Activated CD4-positive, alpha-beta memory T cell treated with anti-CD3 and anti-CD28 coated beads for 36 hours (primary cell): ENCODE measurements around the gene NFATC3. TPM values are rescaled to one million over a fixed set of nuclear protein-coding genes. Genes with fewer than 3 reads are reported as not detected.

Experiments used
- CTCF ChIA-PET: fragments of 350-600 bp; sonication (Branson Sonifier 250); formaldehyde crosslinking; loops from one replicate; lab custom pipeline; 2021; ENCODE audit warnings: antibody characterized with exemption, inconsistent platforms; lab: Charles Lee
- POLR2A ChIA-PET: fragments of 350-600 bp; sonication (Branson Sonifier 250); formaldehyde crosslinking; loops from one replicate; lab custom pipeline; 2021; ENCODE audit warnings: antibody characterized with exemption; lab: Charles Lee
- DNase-seq: peaks from one replicate; pipeline ENCODE4 v3.0.0-alpha.2; 2020
- H3K27ac Mint-ChIP-seq: one replicate; pipeline ENCODE4 v1.8.0; 2021; ENCODE audit warnings: mixed read lengths
- H3K27me3 Mint-ChIP-seq: one replicate; pipeline ENCODE4 v1.8.0; 2021; ENCODE audit warnings: mixed read lengths
- H3K36me3 Mint-ChIP-seq: one replicate; pipeline ENCODE4 v1.8.0; 2021; ENCODE audit warnings: mixed read lengths
- H3K4me1 Mint-ChIP-seq: one replicate; pipeline ENCODE4 v1.8.0; 2021; ENCODE audit warnings: low read depth, mixed read lengths
- H3K4me3 Mint-ChIP-seq: one replicate; pipeline ENCODE4 v1.8.0; 2021; ENCODE audit warnings: mild to moderate bottlenecking, mixed read lengths
- H3K9me3 Mint-ChIP-seq: one replicate; pipeline ENCODE4 v1.8.0; 2021; ENCODE audit warnings: mixed read lengths
- intact Hi-C: fragments of 100-400 bp; cut with micrococcal nuclease; formaldehyde crosslinking; loops from one replicate; pipeline ENCODE4 v1.15.1; 2023
- total RNA-seq, 2 experiments: library from RNA; stranded (reverse); gene quantifications; one replicate each; pipeline ENCODE4 v1.2.3, GENCODE V29; 2021

The NFATC3 gene
- total RNA-seq, 2 experiments from 2014 or later: 83.4 to 85.2 TPM

- H3K27me3 Mint-ChIP-seq: no peaks in the 10 kb centered on the region
- peaks cover 26% of the 10 kb centered on the region for H3K4me1 Mint-ChIP-seq
- H3K4me3 Mint-ChIP-seq: no peak overlapping the region
- H3K9me3 Mint-ChIP-seq: no peaks in the 10 kb centered on the region
- H3K27ac Mint-ChIP-seq: no peak overlapping the region
- H3K36me3 Mint-ChIP-seq: peaks cover 3% of the 10 kb centered on the region
- intact Hi-C loops: no loop called here
- no peak for DNase-seq
- ChIA-PET CTCF (interaction anchor here (1.1 kb wide), 1 partner anchor 30 kb away, joined by 5 read pairs; the partner anchor contains the start of gene SLC7A6), POLR2A (interaction anchor here (0.6 kb wide), 1 partner anchor 14 kb away, joined by 5 read pairs; no protein-coding TSS in a partner anchor)
These were observed 148.6 kb downstream of the NFATC3 start for GRCh38 chr16:68233835-68234187.

GRCh38 chr16:68234188-68235107, 149.3 kb downstream of the NFATC3 start:
- H3K27me3 Mint-ChIP-seq: no peaks in the 10 kb centered on the region
- POLR2A ChIA-PET: interaction anchor here (0.6 kb wide), 1 partner anchor 14 kb away, joined by 5 read pairs; no protein-coding TSS in a partner anchor

GRCh38 chr16:68235108-68235886, 150.1 kb downstream of the NFATC3 start:
- Mint-ChIP-seq H3K36me3 (no peaks in the 10 kb centered on the region), H3K9me3 (no peaks in the 10 kb centered on the region), H3K27ac (no peak overlapping the region), H3K27me3 (no peaks in the 10 kb centered on the region), H3K4me3 (no peak overlapping the region), H3K4me1 (peaks cover 28% of the 10 kb centered on the region)
- ChIA-PET CTCF (interaction anchor here (0.8 to 3.8 kb wide), 2 partner anchors 21 to 29 kb away, joined by 3 to 23 read pairs; partner anchors contain the start of gene SLC7A6), POLR2A (no interaction called here)
- intact Hi-C loops: no loop called here
- no peak for DNase-seq

More at GRCh38 chr16:68234188-68235107, 149.3 kb downstream of the NFATC3 start:
- Mint-ChIP-seq H3K4me3 (peak overlapping the region; percentile 2), H3K4me1 (peaks cover 24% of the 10 kb centered on the region), H3K27ac (no peak overlapping the region), H3K9me3 (no peaks in the 10 kb centered on the region), H3K36me3 (no peaks in the 10 kb centered on the region)
- no peak for DNase-seq
- intact Hi-C loops: no loop called here
- CTCF ChIA-PET: interaction anchor here (0.8 to 1.1 kb wide), 2 partner anchors 20 to 30 kb away, joined by 3 to 5 read pairs; partner anchors contain the start of gene SLC7A6

- Mint-ChIP-seq H3K4me3 (peak within 1 kb of the TSS; percentile 91), H3K9me3 (no peaks in the 10 kb centered on the region), H3K27ac (peak within 1 kb of the TSS; percentile 66), H3K4me1 (peaks cover 28% of the 10 kb centered on the region), H3K27me3 (no peaks in the 10 kb centered on the region), H3K36me3 (no peaks in the 10 kb centered on the region)
- intact Hi-C loops: no loop called here
- CTCF ChIA-PET: interaction anchor here (3.8 kb wide), 1 partner anchor 28 kb away, joined by 23 read pairs; the partner anchor contains the start of gene SLC7A6
- POLR2A ChIA-PET: no interaction called here
- no peak for DNase-seq
These were observed 150.6 kb downstream of the NFATC3 start, which contains the start of gene ESRP2 for GRCh38 chr16:68235887-68236136. TSS of gene ESRP2 (minus strand) at chr16:68236127. CDS start at chr16:68236045, 82 bp downstream.

- Mint-ChIP-seq H3K9me3 (no peaks in the 10 kb centered on the region), H3K4me1 (peaks cover 28% of the 10 kb centered on the region), H3K4me3 (peak overlapping the region; percentile 91), H3K27ac (peak overlapping the region; percentile 66), H3K36me3 (no peaks in the 10 kb centered on the region), H3K27me3 (no peaks in the 10 kb centered on the region)
- POLR2A ChIA-PET: interaction anchor here (0.8 to 1.4 kb wide), 3 partner anchors 28 to 151 kb away, joined by 3 to 7 read pairs (median 3); partner anchors contain the start of genes NFATC3, PRMT7 and SLC7A6OS
- intact Hi-C loops: no loop called here
- CTCF ChIA-PET: interaction anchor here (0.6 to 3.8 kb wide), 5 partner anchors 28 to 358 kb away, joined by 3 to 23 read pairs (median 5); partner anchors contain the start of genes NFATC3 and SLC7A6
- peak; percentile 54 for DNase-seq
These were observed 151.1 kb downstream of the NFATC3 start for GRCh38 chr16:68236137-68236825.

- Mint-ChIP-seq H3K9me3 (no peaks in the 10 kb centered on the region), H3K4me1 (peaks cover 28% of the 10 kb centered on the region), H3K27me3 (no peaks in the 10 kb centered on the region), H3K27ac (peak overlapping the region; percentile 66), H3K36me3 (no peaks in the 10 kb centered on the region), H3K4me3 (peak overlapping the region; percentile 91)
- intact Hi-C loops: loop anchor here (1.0 kb wide), 1 partner anchor 8 kb away; the partner anchor contains the start of gene PLA2G15
- no peak for DNase-seq
- ChIA-PET CTCF (interaction anchor here (0.6 to 3.8 kb wide), 9 partner anchors 8 to 359 kb away, joined by 3 to 23 read pairs (median 5); partner anchors contain the start of genes NFATC3 and SLC7A6), POLR2A (interaction anchor here (0.8 to 1.4 kb wide), 4 partner anchors 9 to 152 kb away, joined by 3 to 7 read pairs (median 3); partner anchors contain the start of genes NFATC3, PLA2G15, PRMT7 and SLC7A6OS)
These were observed 151.7 kb downstream of the NFATC3 start for GRCh38 chr16:68236826-68237242.

- no peaks in the 10 kb centered on the region for H3K36me3 Mint-ChIP-seq
These were observed 152.3 kb downstream of the NFATC3 start for GRCh38 chr16:68237243-68238028.

GRCh38 chr16:68238029-68238345, 152.8 kb downstream of the NFATC3 start:
- H3K4me1 Mint-ChIP-seq: peaks cover 28% of the 10 kb centered on the region
- H3K4me3 Mint-ChIP-seq: peak overlapping the region; percentile 91
- CTCF ChIA-PET: interaction anchor here (1.2 to 3.8 kb wide), 6 partner anchors 10 to 144 kb away, joined by 3 to 23 read pairs (median 8); partner anchors contain the start of genes PRMT7, SLC7A6 and SLC7A6OS
- no peaks in the 10 kb centered on the region for H3K9me3 Mint-ChIP-seq
- intact Hi-C loops: no loop called here
- DNase-seq: no peak
- POLR2A ChIA-PET: interaction anchor here (0.6 kb wide), 1 partner anchor 152 kb away, joined by 3 read pairs; no protein-coding TSS in a partner anchor
- H3K36me3 Mint-ChIP-seq: no peaks in the 10 kb centered on the region
- no peaks in the 10 kb centered on the region for H3K27me3 Mint-ChIP-seq
- H3K27ac Mint-ChIP-seq: peak overlapping the region; percentile 86

More at GRCh38 chr16:68237243-68238028, 152.3 kb downstream of the NFATC3 start:
- POLR2A ChIA-PET: interaction anchor here (0.6 to 1.4 kb wide), 5 partner anchors 8 to 152 kb away, joined by 3 to 7 read pairs (median 3); partner anchors contain the start of genes NFATC3, PLA2G15, PRMT7 and SLC7A6OS
- peak overlapping the region; percentile 91 for H3K4me3 Mint-ChIP-seq
- CTCF ChIA-PET: interaction anchor here (0.9 to 3.8 kb wide), 9 partner anchors 9 to 242 kb away, joined by 3 to 23 read pairs (median 5); partner anchors contain the start of genes NFATC3, PRMT7, SLC7A6 and SLC7A6OS
- intact Hi-C loops: loop anchor here (1.0 kb wide), 1 partner anchor 8 kb away; the partner anchor contains the start of gene PLA2G15
- DNase-seq: peak; percentile 95
- peaks cover 28% of the 10 kb centered on the region for H3K4me1 Mint-ChIP-seq
- peak overlapping the region; percentile 86 for H3K27ac Mint-ChIP-seq
- H3K27me3 Mint-ChIP-seq: no peaks in the 10 kb centered on the region
- no peaks in the 10 kb centered on the region for H3K9me3 Mint-ChIP-seq

- H3K4me1 Mint-ChIP-seq: peaks cover 36% of the 10 kb centered on the region
- H3K36me3 Mint-ChIP-seq: no peaks in the 10 kb centered on the region
- no peak overlapping the region for H3K27ac Mint-ChIP-seq
- POLR2A ChIA-PET: interaction anchor here (0.7 kb wide), 2 partner anchors 22 to 348 kb away, joined by 3 to 4 read pairs; partner anchors contain the start of gene SLC7A6
- no peak for DNase-seq
- H3K9me3 Mint-ChIP-seq: no peaks in the 10 kb centered on the region
- CTCF ChIA-PET: interaction anchor here (0.6 to 7.0 kb wide), 7 partner anchors 12 to 268 kb away, joined by 3 to 47 read pairs (median 3); no protein-coding TSS in a partner anchor
- intact Hi-C loops: no loop called here
- H3K27me3 Mint-ChIP-seq: no peaks in the 10 kb centered on the region
- H3K4me3 Mint-ChIP-seq: no peak overlapping the region
These were observed 156.9 kb downstream of the NFATC3 start for GRCh38 chr16:68242085-68242484.
